ENCODE results near the gene DIPK1B.

DNA sequence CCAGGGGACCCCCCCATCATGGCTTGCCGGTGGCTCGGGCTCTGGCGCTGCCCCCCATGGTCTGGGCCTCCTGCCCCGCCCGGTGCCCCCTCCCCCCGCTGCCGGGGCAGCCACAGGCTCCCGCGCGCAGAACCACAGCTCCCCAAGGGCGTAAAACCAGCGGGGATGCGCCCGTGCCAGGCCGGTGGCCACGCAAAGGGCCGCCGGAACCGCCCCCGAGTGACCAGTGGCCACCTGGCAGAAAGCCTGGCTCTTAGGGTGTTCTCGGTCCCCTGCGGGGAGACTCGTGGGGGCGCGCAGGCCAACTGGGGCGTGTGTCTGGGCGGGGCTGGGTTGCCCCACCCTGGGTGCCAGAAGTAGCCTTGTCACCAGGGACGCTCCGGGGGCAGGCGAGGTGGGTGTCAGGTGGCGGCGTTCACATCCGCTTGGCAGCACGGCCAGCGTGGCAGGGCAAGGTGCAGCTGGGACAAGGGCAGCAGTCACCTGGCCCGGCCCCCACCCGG, 24.6 kb upstream of the DIPK1B start:
- TF ChIP-seq, protein P1, sequence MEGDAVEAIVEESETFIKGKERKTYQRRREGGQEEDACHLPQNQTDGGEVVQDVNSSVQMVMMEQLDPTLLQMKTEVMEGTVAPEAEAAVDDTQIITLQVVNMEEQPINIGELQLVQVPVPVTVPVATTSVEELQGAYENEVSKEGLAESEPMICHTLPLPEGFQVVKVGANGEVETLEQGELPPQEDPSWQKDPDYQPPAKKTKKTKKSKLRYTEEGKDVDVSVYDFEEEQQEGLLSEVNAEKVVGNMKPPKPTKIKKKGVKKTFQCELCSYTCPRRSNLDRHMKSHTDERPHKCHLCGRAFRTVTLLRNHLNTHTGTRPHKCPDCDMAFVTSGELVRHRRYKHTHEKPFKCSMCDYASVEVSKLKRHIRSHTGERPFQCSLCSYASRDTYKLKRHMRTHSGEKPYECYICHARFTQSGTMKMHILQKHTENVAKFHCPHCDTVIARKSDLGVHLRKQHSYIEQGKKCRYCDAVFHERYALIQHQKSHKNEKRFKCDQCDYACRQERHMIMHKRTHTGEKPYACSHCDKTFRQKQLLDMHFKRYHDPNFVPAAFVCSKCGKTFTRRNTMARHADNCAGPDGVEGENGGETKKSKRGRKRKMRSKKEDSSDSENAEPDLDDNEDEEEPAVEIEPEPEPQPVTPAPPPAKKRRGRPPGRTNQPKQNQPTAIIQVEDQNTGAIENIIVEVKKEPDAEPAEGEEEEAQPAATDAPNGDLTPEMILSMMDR (IDR thresholded peaks at IDR 0.05) = no peak
- no peak for TF ChIP-seq POLR2A (IDR thresholded peaks at IDR 0.05)

Measured in thyroid gland (tissue), 4 donors.